Measurements from ENCODE around the gene KCNQ5.

KCNQ5 gene

DNA sequence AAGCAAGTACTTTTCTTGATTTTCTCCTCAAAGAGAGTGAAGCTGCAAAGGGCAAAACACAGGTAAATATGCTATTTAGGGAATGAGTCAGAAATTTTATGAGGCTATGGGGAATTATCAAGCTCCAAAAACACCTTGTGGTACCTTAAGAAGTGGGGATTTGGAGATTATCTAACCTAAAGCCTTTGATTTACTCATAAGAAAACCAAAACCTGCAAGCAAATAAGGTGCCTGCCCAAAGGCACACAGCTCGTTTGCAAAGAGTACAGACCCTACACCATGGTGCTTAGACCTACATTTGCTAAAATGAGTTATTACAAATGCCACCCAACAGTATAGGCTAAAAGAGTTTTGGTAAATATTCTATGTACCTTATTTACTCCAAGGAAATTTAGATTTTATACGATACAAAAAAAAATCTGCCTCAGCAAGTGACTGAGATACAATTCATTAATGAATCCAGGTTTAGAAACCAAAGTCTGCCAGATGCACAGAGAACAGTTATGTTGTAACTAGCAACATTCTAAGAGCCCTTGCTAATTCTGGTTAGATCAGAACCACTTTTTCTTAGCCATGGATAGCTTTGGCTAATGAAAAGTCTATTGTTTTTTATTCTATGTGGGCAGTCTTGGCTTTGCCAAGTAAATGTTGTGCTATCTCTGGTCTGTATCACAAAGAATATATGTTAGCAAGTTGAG, 501.9 kb downstream of the KCNQ5 start:
- no peak for DNase-seq (ENCODE audit: low spot score)

DNA sequence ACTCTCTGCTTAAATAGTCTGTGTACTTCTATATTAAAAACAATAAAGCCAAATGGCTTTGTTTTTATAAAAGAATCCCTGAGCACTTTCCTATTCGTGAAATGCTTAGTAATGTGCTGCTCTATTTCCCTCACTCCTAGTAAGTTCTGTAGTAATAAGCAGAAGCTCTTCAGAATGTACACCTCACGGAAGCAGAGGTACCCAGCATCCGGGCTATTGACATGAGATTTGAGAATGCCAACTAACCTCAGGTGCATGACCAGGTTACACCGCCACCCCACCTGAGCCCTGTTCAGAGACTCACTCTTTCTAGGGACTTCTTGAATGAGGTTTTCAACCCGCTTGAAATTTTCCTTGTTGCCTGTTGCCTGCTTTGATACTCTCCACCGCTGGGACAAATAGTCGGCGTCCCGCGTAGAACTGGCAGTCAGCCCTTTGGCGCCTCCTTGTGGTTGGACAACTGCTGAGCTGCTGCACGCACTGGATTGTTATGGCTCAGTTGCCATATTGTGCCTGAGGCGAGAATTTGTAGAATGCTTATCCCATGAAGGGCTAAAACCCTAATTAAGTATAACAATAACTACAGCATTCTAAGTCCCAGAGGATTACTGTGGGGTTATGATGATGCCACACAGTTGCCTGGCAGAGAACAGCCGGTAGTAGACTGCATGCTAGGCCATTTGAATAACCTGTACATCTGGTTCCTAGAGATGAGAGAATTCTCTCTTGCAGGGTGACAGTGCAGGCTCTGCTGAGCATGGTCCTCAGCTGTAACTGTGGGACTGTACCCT, 508.0 kb downstream of the KCNQ5 start:
- peak; percentile 72 for DNase-seq (ENCODE audit: low spot score)

DNA sequence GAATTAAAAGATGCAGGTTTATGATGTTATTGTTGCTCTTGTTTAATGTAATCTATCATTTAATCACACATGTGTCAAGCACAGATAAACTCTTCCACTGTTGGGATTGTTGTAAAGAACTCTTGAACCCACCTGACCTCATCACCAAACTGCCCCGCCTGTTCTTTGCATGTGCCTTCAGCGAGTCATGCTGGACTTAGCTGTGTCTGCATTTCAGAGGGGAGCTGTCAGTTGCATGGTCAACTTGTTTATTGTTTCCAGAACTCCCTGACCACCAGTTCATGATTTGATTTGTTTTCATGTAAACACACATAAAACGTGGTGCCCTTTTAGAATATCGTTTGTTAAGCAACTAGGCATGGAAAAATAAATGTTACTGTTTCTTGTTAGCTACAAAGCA, 509.8 kb downstream of the KCNQ5 start:
- no peak for DNase-seq (ENCODE audit: low spot score)

DNA sequence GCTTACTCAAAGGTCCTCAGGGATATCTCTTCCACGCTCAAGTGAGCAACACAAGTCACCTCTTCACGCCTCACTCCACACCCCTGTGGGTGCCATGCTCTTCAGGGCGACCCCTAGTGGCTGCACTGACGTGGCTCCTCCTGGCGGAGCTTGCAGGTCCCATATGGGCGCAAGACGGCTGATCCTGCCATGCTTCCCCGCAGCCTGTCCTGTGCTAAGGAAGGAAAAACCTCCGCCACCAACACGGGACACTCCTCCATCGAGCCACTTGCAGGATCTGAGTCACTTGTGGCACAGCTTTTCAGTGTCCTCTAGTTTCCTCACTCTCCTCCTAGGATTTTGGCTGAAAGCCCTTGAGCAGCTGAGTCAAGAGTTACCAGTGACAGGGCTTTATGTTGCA, 512.7 kb downstream of the KCNQ5 start:
- DNase-seq (ENCODE audit: low spot score) = no peak

DNA sequence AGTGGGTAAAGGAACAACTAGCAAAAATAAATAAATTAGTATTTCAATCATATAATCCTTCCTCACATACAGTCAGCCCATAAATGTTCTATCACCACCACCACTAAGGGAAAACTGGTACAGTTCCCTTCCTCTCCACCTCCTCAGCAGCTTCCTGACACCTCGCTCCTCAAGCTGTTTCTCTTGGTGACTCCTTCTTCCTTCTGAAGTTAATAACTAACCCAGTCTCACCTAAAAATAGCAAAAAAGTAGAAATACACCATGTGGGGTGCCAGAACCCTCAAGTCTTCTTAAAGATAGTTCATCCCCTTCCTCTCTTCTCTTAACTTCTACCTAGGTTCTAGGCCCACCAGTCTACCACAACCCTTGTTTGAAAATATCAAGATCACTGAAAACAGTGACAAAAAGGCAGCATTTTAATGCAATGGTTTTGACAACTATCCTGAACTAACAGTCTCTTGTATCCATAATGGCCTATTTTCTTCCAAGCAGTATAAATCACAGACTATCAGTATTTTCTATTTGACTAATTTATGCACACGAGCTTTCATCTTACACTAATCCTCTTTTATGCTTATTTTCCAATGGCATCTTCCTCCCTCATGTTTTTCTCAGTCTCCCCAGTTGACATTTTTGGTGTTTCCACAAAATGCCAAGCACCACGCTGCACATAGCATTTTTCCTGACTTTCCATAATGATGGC, 518.0 kb downstream of the KCNQ5 start:
- no peak for DNase-seq (ENCODE audit: low spot score)

DNA sequence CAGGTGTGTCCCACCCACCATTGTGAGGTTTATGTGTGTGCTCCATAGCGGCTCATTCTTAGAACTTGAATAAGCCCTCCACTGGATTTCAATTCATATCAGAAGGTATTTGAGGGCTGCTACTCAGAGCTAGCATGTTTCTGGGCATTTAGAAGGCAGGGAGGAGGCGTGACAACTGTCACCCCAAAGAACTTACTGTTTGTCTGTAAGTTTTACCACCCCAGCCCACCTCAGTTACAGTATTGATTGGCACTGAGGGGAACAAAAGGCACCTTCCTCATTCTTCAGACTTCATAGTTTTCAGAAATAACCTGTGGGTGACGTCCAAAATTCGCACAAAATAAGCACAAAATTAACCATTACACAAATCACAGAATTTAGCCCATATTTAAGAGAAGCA, 521.7 kb downstream of the KCNQ5 start:
- DNase-seq (ENCODE audit: low spot score) = no peak

DNA sequence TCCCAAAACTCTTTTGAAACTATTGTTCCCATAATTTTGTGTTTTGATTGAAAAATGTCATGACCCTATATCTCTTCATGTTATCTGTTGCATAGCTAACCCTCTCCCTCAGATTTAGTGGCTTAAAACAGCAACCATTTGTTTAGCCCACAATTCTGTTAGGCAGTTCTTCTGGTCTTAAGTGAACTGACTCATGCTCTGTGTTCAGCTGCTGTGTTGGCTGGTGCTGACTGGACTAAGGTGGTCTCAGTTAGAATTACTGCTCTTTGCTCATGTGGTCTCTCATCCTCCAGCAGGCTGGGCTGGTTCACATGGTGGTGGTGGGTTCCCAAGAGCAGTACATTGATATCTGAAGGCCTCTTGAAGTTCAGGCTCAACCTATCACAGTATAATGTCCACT, 522.7 kb downstream of the KCNQ5 start:
- no peak for DNase-seq (ENCODE audit: low spot score)

DNA sequence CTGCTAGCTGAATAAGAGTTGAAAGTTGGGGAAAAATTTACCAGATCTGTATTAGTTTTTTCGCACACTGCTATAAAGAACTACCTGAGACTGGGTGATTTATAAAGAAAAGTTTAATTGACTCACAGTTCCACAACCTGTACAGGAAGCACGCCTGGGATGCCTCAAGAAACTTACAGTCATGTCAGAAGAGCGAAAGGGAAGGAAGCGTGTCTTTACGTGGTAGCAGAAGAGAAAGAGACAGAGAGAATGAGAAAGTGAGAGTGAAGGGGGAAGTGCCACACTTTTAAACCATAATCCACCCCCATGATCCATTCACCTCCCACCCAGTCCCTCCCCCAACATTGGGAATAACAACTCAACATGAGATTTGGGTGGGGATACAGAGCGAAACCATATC, 523.8 kb downstream of the KCNQ5 start:
- no peak for DNase-seq (ENCODE audit: low spot score)

DNA sequence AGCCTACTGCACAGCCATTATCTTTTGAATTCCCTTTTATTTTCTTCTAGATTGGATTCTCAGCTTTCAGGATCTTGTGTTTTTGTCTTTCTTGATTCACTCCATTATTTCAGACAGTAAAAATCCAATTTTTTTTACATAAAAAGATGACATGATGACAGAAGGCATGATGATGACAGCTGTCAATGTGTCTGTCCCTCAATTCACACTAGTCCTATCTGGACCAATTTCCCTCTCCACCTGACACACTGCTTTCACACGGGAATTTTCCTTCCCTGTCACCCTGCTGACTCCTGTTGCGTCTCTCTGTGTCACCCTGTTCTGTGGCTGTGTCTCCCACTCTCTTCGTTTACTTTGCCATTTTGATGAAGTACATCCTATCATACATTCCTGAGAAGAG, 529.9 kb downstream of the KCNQ5 start:
- DNase-seq (ENCODE audit: low spot score) = no peak

DNA sequence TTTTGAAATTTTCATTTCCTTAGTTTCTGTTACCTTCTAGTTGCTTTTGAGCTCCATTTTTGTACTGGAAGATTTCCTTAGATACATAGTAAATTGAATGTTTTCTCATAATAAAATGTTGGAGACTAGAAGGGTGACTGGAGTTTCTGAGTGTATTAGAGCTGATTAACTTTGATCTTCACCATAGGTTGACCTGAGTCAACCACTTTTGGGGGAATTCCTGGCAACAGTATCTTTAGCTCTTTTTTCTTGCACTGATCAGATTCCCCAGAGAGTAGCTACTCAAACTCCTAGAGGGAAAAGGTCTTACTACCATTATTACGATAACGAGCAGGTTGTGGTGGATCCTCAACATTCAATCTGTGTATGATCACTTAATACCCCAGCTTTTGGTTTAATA, 530.7 kb downstream of the KCNQ5 start:
- no peak for DNase-seq (ENCODE audit: low spot score)

DNA sequence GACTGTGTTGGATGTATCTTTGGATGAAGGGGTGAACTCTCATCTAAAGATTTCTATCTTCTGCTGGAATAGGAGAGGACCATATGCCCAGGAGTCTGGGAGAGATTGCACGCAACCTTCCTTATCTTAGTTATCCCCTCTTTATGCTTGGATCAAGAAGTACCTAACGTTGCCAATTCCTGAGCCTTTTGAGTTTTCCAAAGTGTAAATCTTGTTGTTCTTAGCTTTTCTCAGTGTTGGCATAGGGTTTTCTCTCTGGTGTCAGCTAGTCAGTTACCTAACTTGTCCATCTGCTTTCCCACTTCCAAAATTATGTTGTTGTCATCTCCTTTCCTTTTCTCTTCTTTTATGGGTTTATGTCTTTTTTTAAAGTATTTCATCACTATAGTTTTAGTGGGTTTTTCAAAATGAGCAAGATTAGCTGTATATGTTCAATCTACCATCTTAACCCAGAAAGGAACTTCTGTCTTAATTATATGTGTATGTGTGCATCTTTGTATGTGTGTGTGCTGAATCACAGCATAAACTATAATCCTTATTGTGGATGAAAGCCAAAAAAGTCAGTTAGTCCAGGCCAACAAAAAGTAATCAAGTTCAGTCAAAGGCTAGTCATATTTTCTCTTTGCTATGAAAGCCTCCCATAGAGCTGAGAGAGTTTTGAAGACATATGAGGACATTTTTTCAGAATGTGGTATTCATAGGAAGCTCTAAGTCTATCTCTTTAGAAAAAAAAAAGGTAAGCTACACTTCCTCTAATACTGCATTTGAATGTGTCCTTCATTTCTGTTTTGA, 531.3 kb downstream of the KCNQ5 start:
- DNase-seq (ENCODE audit: low spot score) = no peak

DNA sequence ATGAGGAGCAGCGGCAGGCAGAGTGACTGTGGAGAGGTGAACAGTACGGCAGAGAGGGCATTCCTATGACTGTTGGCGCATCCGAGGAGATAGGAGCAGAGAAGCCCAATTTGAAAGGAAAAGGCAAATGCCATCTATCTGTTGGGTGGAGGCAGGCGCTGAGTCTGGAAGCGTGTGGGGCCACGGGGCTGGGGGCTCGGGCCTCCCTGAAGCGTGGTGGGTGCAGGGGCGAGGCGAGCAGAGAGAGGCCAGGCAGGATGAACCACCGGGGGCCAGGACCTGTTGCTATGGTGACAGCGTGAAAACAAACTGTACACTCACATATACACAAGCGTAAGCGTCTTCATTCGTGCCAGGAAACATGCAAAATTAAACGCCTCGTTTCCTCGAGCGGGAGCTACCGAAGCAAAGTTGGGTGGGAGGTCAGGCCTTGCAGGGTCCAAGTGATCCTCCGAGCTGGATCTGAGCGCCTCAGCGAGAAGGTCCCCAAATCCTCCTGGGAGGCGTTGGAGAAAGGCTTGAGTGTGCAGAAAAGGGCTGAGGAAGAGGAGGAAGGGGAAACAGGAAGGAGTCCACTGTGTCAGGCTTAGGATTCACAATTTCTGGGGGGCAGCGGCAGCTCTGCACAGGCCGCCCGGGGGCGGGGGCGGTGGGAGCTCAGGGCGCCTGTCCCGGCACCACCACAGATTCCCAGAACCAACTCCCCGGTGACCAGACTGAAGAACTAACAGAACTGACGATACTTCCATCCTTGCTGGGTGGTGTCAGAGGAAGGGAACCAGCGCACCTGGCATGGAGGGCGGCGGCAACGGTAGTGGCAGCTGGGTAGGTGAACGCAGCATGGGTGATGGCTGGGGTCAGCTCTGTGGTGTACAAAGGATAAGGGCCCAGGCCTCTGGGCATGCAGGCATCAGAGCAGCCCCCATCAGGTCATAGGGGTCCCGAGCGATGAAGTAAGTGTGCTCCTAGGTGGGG, 535.2 kb downstream of the KCNQ5 start:
- DNase-seq (ENCODE audit: low spot score) = no peak

DNA sequence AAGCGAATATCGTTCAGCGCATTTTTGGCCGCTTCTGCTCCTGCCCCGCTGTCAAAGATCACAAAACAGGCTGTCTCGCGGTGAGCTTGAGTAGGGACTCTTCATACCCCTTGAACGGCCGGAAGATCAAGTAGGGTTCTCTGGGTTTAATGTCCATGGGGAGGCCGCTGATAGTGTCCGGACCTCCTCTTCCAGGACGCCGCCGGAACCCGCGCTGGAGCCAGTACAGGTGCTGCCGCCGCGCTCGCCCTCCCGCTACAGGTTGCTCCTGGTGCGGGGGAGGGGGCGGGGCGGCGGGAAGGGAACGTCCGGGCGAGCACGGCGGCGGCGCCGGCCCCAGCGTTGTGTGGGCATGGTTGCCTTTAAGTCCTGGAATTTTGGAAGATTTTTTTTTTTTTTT, 536.0 kb downstream of the KCNQ5 start:
- no peak for DNase-seq (ENCODE audit: low spot score)

DNA sequence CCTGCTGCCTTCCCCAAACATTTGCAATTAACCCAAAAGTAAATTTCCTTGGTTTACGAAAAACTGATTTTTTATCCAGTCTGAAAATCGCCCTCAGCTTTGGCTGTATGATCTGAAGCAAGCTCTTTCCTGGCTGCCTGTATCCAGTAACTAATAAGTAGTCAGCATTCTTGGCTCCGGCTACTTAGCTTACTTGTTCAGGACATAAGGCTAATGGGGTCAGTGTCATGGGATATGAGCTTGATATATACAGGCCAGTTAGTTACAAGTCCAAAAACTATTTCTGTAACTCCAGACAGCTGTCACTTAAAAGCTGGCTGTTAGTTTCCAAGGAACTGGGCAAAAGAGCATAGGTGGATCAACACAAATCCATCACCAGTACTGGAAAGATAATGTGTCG, 547.2 kb downstream of the KCNQ5 start:
- no peak for DNase-seq (ENCODE audit: low spot score)

DNA sequence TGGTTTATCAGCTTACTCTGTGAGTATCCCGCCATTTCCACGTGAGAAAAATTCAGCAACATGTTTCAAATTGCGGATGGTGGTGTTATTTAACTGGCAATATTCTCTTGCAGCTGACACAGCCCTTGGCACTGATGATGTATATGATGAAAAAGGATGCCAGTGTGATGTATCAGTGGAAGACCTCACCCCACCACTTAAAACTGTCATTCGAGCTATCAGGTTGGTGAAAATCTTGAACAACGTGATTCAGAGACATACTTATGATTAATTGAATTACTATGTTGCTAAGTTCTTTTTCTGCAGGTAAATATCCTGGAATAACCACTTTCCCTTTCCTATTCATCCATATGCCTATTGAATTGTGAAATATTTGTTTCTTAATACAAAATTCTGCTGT, 547.8 kb downstream of the KCNQ5 start:
- DNase-seq (ENCODE audit: low spot score) = no peak

DNA sequence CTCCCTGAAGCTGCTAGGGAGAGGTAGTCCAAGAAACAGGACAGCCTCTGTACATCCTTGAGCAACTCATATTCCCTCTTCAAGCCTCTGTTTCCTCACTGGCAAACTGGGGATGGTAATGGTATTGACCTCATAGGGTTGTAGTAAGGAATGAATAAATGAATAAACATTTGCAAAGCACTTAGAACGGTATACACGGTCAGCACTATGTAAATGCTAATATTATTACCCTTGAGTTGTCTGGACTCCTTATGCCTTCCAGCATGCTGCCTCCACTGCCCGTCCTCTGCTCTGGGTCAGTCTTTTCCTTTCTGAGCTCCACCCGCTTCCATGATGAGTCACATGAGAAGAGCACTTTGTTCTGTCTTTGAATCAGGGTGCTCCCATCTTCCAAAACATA, 552.8 kb downstream of the KCNQ5 start:
- no peak for DNase-seq (ENCODE audit: low spot score)

DNA sequence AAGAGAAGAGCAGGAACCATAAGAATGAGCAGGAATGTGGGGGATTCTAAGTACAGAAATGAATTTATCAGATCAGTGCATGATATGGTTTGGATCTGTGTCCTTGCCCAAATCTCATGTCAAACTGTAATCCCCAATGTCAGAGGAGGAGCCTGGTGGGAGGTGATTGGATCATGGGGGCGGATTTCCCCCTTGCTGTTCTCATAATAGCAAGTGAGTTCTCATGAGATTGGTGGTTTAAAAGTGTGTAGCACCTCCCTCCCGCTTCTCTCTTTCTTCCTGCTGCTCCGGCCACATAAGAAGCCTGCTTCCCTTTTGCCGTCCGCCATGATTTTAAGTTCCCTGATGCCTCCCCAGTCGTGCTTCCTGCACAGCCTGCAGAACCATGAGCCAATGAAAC, 554.2 kb downstream of the KCNQ5 start:
- no peak for DNase-seq (ENCODE audit: low spot score)

DNA sequence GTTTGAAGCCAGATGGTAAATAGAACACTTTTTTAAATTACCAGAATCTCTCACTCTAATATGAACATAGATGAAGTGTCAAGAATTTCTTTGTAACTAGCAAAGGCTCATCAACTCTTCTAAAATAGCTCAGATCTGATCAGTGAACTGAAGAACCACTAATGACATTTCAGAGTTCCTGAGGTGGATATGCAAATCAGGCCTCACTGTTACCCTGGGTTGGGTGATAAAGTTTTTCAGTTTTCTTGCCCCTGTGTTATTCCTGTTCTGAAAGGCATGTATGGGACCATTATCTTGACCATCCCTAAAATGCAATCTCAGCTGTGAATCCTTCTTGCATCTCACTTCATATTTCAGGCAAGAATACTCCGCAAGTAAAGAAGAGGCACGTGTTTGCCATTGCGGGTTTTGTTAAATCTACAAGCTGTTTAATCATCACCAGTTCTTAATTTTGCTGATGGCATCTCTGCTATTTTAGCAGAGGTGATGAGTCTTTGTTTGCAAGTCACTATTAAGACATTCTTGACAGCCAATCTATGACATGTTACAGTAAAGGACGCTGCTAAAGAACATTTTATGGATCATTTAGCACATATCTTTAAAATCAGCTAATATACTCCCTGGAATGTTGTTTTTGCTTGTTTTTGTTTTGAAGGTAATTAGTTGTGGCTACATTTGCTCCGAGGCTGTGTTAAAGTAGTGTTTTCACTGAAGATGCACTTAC, 555.5 kb downstream of the KCNQ5 start:
- DNase-seq (ENCODE audit: low spot score) = no peak

DNA sequence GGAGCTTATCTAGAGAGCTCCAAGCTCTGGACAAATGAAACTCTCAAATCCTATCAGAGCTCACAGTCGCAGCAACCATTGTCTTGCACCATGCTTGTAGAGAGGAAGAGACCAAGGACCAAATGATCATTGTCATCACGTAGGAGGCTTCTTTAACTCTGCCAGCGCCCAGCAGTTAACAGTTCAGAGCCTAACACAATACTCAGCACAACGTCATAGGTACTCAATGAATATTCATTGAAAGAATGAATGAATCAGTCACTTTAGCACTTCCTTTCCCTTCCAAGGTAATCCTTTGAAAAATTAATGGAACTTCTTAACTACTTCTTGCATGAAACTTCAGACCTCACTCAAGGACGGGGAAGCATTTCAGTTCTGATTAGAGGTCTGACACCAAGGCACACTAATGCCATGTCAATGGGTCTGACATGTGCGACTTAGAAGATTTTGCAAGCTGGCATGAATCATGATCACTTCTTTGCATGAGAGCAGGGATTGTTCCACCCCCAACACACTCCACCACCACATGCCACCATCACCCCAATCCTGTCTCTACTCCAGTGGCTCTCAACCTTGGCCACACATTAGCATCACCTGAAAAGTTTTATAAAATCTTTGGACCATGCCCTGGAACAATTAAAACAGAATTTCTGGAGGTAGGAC, 558.3 kb downstream of the KCNQ5 start:
- no peak for DNase-seq (ENCODE audit: low spot score)

Data from kidney capillary endothelial cell (primary cell).